Fibroblast of the aortic adventitia (primary cell): ENCODE results near the gene GRAMD1B. TPM values are rescaled to one million over a fixed set of nuclear protein-coding genes. Genes with fewer than 3 reads are reported as not detected.
A peak's percentile ranks its signal among the peaks of the same experiment; 100 is the strongest.

Experiments
- DNase-seq: peaks from one replicate; pipeline ENCODE4 v3.0.0-alpha.2; 2010; ENCODE audit warnings: low read depth
- H3K4me3 ChIP-seq: 2 replicates; pipeline ENCODE4 v1.5.1; 2011; ENCODE audit warnings: low read depth, mild to moderate bottlenecking, control low read depth, low read length, moderate library complexity
- total RNA-seq: library from RNA; depleted of rRNA; stranded (reverse); fragments of >200 nt; gene quantifications from 2 replicates; pipeline ENCODE4 v1.2.3, GENCODE V29; 2012; ENCODE audit warnings: low replicate concordance
- TF ChIP-seq, protein P1 (sequence below): IDR thresholded peaks from 2 replicates; pipeline ENCODE4 v1.5.1; 2011; ENCODE audit warnings: mild to moderate bottlenecking, low read length, control low read depth, inconsistent platforms; ENCODE audit not compliant: insufficient read depth

The GRAMD1B gene
- total RNA-seq, 1 donor: 11.0 TPM

GRCh38 chr11:123597859-123598258 lies 167.8 kb downstream of the GRAMD1B start:
- DNase-seq: no peak
- TF ChIP-seq, protein P1, sequence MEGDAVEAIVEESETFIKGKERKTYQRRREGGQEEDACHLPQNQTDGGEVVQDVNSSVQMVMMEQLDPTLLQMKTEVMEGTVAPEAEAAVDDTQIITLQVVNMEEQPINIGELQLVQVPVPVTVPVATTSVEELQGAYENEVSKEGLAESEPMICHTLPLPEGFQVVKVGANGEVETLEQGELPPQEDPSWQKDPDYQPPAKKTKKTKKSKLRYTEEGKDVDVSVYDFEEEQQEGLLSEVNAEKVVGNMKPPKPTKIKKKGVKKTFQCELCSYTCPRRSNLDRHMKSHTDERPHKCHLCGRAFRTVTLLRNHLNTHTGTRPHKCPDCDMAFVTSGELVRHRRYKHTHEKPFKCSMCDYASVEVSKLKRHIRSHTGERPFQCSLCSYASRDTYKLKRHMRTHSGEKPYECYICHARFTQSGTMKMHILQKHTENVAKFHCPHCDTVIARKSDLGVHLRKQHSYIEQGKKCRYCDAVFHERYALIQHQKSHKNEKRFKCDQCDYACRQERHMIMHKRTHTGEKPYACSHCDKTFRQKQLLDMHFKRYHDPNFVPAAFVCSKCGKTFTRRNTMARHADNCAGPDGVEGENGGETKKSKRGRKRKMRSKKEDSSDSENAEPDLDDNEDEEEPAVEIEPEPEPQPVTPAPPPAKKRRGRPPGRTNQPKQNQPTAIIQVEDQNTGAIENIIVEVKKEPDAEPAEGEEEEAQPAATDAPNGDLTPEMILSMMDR: peak; percentile 9
- no peak overlapping the region for H3K4me3 ChIP-seq

DNA sequence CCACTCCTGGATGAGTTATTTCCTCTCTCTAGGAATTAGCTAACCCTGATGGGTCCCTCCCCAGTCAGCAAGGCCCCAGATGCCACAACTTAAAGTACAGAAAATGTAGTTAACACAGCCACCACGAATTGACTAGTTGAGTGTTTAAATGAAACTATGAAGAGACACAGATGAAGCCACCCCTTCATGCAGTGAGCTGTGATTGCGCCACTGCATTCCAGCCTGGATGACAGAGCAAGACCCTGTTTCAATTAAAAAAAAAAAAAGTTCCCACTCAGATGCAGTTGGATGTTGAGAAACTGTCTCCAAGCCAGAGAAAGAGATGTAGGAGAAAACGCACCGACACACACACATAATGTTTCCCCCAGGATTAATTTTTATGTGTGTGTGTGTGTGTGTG lies 171.1 kb downstream of the GRAMD1B start:
- DNase-seq: peak; percentile 53
- no peak overlapping the region for H3K4me3 ChIP-seq
- TF ChIP-seq, protein P1: no peak

GRCh38 chr11:123601743-123602142 lies 171.7 kb downstream of the GRAMD1B start:
- TF ChIP-seq, protein P1: no peak
- DNase-seq: no peak
- H3K4me3 ChIP-seq: no peak overlapping the region

- TF ChIP-seq, protein P1: no peak
- H3K4me3 ChIP-seq: no peak overlapping the region
- DNase-seq: no peak
Measured at GRCh38 chr11:123603666-123604065, 173.6 kb downstream of the GRAMD1B start.

GRCh38 chr11:123607781-123608180 lies 177.7 kb downstream of the GRAMD1B start:
- no peak overlapping the region for H3K4me3 ChIP-seq
- TF ChIP-seq, protein P1: no peak
- DNase-seq: no peak

DNA sequence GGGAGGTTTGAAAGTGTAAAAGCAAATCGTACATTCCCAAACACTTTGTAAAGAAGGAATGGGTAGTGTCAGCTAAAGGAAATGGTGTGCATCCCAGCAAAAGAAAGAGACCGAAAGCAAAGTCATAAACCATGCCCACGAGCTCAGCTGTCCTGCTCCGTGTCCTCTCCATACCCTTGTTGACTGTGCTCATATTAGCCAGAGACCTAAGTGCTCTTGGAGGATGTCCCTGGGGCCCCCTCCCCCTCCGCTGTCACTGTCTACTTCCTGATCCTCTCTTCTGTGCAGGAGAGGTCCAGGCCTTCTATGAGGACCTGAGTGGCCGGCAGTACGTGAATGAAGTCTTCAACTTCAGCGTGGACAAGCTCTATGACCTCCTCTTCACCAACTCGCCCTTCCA lies 178.3 kb downstream of the GRAMD1B start:
- DNase-seq: no peak
- no peak overlapping the region for H3K4me3 ChIP-seq
- TF ChIP-seq, protein P1: no peak

GRCh38 chr11:123608945-123609344 lies 178.9 kb downstream of the GRAMD1B start:
- H3K4me3 ChIP-seq: no peak overlapping the region
- TF ChIP-seq, protein P1: no peak
- no peak for DNase-seq
